ENCODE results near the gene NCKAP5. TPM values are rescaled to one million over a fixed set of nuclear protein-coding genes. Genes with fewer than 3 reads are reported as not detected.

NCKAP5 gene
- total and polyA plus RNA-seq, 11 donors = 0.51 to 10.5 (median 5.2) TPM

GRCh38 chr2:133484784-133485183 lies 83.5 kb downstream of the NCKAP5 start:
- Histone ChIP-seq H3K36me3 (no peaks in the 10 kb centered on the region), H3K27ac (no peak overlapping the region), H3K9me3 (no peaks in the 10 kb centered on the region), H3K4me1 (peaks cover 0 to 6% (median 0%) of the 10 kb centered on the region in 12 donors), H3K27me3 (no peaks in the 10 kb centered on the region), H3K4me3 (no peak overlapping the region)
- TF ChIP-seq CTCF (IDR thresholded peaks at IDR 0.05) = no peak
- no peak for TF ChIP-seq POLR2A (IDR thresholded peaks at IDR 0.05)
- ATAC-seq (no peak), DNase-seq (no peak)
- 84 to 92% (median 89%) methylated on average over 3 of the region's 3 CpGs for WGBS, 4 donors
- intact Hi-C loops (cut with DNase I) = no loop called here

GRCh38 chr2:133484106-133484505 lies 84.2 kb downstream of the NCKAP5 start:
- intact Hi-C loops (cut with DNase I) = no loop called here
- H3K4me1 ChIP-seq = peaks cover 0 to 3% (median 0%) of the 10 kb centered on the region in 12 donors
- no peaks in the 10 kb centered on the region for H3K36me3 ChIP-seq
- no peak for TF ChIP-seq POLR2A (IDR thresholded peaks at IDR 0.05)
- TF ChIP-seq CTCF (IDR thresholded peaks at IDR 0.05) = no peak
- no peaks in the 10 kb centered on the region for H3K27me3 ChIP-seq
- ATAC-seq (peak in 3 of 4 donors; percentile 46 to 70 (median 61)), DNase-seq (no peak)
- 71 to 87% (median 75%) methylated on average over 3 of the region's 3 CpGs for WGBS, 4 donors
- H3K9me3 ChIP-seq = no peaks in the 10 kb centered on the region
- no peak overlapping the region for H3K27ac ChIP-seq
- H3K4me3 ChIP-seq = no peak overlapping the region

- Histone ChIP-seq H3K36me3 (no peaks in the 10 kb centered on the region), H3K27me3 (no peaks in the 10 kb centered on the region), H3K4me3 (no peak overlapping the region), H3K9me3 (no peaks in the 10 kb centered on the region), H3K27ac (no peak overlapping the region), H3K4me1 (peaks cover 0 to 3% (median 0%) of the 10 kb centered on the region in 12 donors)
- TF ChIP-seq POLR2A (IDR thresholded peaks at IDR 0.05) (no peak), CTCF (IDR thresholded peaks at IDR 0.05) (no peak)
- ATAC-seq (no peak), DNase-seq (no peak)
- intact Hi-C loops (cut with DNase I) = no loop called here
Observed at GRCh38 chr2:133483181-133483580, 85.1 kb downstream of the NCKAP5 start.

- intact Hi-C loops (cut with DNase I) = no loop called here
- WGBS, 4 donors = 84 to 87% (median 85%) methylated on average over 7 of the region's 7 CpGs
Observed at GRCh38 chr2:133480707-133481429, 87.4 kb downstream of the NCKAP5 start.

More at GRCh38 chr2:133480707-133481429, 87.4 kb downstream of the NCKAP5 start:
- Histone ChIP-seq H3K9me3 (no peaks in the 10 kb centered on the region), H3K27ac (no peak overlapping the region), H3K4me3 (no peak overlapping the region), H3K4me1 (no peaks in the 10 kb centered on the region), H3K27me3 (no peaks in the 10 kb centered on the region), H3K36me3 (no peaks in the 10 kb centered on the region)
- ATAC-seq (no peak), DNase-seq (no peak)
- TF ChIP-seq CTCF (IDR thresholded peaks at IDR 0.05) = no peak
- TF ChIP-seq POLR2A (IDR thresholded peaks at IDR 0.05) = no peak
